GM12872 (cell line): ENCODE results near the gene DNAJB2.

Experiments
- TF ChIP-seq, protein P1 (sequence below): IDR thresholded peaks from 3 replicates; pipeline ENCODE4 v1.5.1; 2011; ENCODE audit warnings: low read depth, mild to moderate bottlenecking, low read length, moderate library complexity; ENCODE audit not compliant: insufficient read depth

The DNAJB2 gene

GRCh38 chr2:219268294-219268693 lies 10.9 kb upstream of the DNAJB2 start:
- TF ChIP-seq, protein P1, sequence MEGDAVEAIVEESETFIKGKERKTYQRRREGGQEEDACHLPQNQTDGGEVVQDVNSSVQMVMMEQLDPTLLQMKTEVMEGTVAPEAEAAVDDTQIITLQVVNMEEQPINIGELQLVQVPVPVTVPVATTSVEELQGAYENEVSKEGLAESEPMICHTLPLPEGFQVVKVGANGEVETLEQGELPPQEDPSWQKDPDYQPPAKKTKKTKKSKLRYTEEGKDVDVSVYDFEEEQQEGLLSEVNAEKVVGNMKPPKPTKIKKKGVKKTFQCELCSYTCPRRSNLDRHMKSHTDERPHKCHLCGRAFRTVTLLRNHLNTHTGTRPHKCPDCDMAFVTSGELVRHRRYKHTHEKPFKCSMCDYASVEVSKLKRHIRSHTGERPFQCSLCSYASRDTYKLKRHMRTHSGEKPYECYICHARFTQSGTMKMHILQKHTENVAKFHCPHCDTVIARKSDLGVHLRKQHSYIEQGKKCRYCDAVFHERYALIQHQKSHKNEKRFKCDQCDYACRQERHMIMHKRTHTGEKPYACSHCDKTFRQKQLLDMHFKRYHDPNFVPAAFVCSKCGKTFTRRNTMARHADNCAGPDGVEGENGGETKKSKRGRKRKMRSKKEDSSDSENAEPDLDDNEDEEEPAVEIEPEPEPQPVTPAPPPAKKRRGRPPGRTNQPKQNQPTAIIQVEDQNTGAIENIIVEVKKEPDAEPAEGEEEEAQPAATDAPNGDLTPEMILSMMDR = no peak

DNA sequence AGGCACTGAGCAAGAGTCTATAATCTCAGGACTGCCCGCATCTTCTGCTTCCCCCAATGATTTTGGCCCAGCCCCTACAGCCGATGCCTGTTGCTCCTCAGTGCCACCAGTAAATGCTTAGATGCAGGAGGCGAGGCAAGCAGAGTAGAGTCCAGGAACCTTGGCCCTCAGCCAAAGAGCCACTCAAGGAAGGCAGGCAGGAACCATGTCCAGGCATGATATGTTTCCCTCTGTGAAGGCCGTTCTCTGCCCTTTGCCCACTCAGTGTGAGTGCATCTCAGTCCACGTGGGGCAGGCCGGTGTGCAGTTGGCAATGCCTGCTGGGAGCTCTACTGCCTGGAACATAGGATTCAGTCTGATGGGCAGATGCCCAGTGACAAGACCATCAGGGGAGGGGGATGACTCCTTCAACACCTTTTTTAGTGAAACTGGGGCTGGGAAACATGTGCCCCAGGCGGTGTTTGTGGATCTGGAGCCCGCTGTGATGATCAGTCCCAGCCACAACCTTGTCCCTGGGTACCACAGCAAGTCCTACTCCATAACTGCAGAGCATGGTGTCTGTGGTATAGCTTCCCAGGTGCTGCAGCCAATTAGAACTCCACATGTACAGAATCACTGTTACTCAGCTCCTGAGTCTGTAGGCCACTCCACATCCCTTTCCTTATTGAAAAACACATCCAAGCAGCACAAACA lies 9.7 kb upstream of the DNAJB2 start:
- TF ChIP-seq, protein P1 = no peak

- TF ChIP-seq, protein P1 = no peak
Observed at GRCh38 chr2:219270055-219270372, 9.2 kb upstream of the DNAJB2 start.

- TF ChIP-seq, protein P1 = no peak
Observed at GRCh38 chr2:219271021-219271420, 8.1 kb upstream of the DNAJB2 start.

- TF ChIP-seq, protein P1 = no peak
Observed at GRCh38 chr2:219272356-219272755, 6.8 kb upstream of the DNAJB2 start.

GRCh38 chr2:219272995-219273394 lies 6.2 kb upstream of the DNAJB2 start:
- TF ChIP-seq, protein P1 = no peak

GRCh38 chr2:219273937-219274336 lies 5.2 kb upstream of the DNAJB2 start:
- TF ChIP-seq, protein P1 = no peak
